ENCODE results near the gene BICRA.

Gene BICRA

DNA sequence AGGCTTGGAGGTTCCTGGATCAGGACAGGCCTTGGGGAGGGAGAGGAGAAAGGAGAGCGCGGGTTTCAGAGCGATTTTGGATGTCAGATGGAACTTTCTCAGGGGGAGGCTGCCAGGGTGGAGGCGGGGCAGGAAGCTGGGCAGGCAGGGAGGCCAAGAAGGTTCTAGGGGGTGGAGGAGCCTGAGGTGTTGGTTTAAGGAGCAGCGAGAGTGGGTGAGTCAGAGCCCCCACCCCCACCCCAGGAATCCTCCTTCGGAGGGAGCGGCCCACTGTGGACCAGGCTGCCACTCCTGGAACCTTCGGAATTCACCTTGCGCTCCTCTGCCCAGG is 120.5 kb downstream of the BICRA start:
- ChIA-PET CTCF (interaction anchor here (0.8 to 1.3 kb wide), 2 partner anchors 11 to 17 kb away, joined by 3 to 8 read pairs; partner anchors contain the start of gene EHD2), POLR2A (no interaction called here)
- no peak for DNase-seq (ENCODE audit: extremely low spot score)
- TF ChIP-seq HDGF (IDR thresholded peaks at IDR 0.05; ENCODE audit: borderline replicate concordance) = no peak
- TF ChIP-seq ARNT (IDR thresholded peaks at IDR 0.05) = no peak
- TF ChIP-seq LEF1 (IDR thresholded peaks at IDR 0.05; ENCODE audit: borderline replicate concordance) = no peak
- TF ChIP-seq FOXK2 (IDR thresholded peaks at IDR 0.05) = no peak
- no peak for TF ChIP-seq ELF4 (IDR thresholded peaks at IDR 0.05)
- no peak for TF ChIP-seq L3MBTL2 (conservative IDR thresholded peaks at IDR 0.05)
- no peak for TF ChIP-seq SP1 (IDR thresholded peaks at IDR 0.05)
- TF ChIP-seq FOXM1 (IDR thresholded peaks at IDR 0.05; ENCODE audit: borderline replicate concordance) = no peak
- no peak for TF ChIP-seq SUZ12 (IDR thresholded peaks at IDR 0.05)
- no peak for TF ChIP-seq CTBP1 (IDR thresholded peaks at IDR 0.05; ENCODE audit: borderline replicate concordance)
- no peak for TF ChIP-seq BHLHE40 (IDR thresholded peaks at IDR 0.05; ENCODE audit: borderline replicate concordance)
- no peak for TF ChIP-seq TARDBP (IDR thresholded peaks at IDR 0.05)
- no peak for TF ChIP-seq NFRKB (IDR thresholded peaks at IDR 0.05)
- TF ChIP-seq ZNF384 (IDR thresholded peaks at IDR 0.05) = no peak
- TF ChIP-seq FOXA1 (IDR thresholded peaks at IDR 0.05) = no peak
- TF ChIP-seq, protein P1, sequence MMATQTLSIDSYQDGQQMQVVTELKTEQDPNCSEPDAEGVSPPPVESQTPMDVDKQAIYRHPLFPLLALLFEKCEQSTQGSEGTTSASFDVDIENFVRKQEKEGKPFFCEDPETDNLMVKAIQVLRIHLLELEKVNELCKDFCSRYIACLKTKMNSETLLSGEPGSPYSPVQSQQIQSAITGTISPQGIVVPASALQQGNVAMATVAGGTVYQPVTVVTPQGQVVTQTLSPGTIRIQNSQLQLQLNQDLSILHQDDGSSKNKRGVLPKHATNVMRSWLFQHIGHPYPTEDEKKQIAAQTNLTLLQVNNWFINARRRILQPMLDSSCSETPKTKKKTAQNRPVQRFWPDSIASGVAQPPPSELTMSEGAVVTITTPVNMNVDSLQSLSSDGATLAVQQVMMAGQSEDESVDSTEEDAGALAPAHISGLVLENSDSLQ (IDR thresholded peaks at IDR 0.05) = no peak

DNA sequence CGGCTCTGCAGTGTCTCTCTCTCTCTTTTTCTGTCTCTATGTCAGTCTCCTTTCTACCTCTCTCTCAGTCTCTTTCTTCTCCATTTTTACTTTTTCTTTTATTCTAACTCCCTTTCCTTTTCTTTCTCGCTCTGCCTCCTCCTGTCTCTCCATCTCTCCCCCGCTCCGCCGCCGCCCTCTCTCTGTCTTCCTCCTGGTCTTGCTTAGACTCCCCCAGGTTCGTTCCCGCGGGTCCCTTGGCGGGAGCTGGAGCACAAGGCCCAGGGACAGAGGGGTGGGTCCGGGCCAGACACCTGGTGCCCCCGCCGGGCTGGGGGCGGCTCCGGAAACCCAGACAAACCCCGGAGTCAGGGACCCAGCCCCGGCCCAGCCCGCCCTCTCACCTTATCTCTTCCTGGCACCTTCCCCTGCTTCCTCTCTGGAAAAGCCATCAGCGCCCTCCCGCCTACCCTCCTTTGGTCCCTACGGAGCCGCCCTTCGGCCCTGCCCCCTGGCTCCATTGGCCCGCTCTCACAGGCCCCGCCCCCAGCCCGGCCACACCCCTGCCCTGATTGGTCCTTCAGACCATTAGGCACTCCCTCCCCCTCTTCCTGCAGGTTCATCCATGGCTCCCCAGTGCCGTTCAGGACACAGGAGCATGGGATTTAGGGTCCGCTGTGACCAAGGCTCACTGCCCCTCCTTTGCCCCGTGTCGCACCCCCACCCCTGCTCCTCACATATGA is 121.0 kb downstream of the BICRA start:
- ChIA-PET POLR2A (no interaction called here), CTCF (interaction anchor here (1.3 kb wide), 1 partner anchor 17 kb away, joined by 8 read pairs; the partner anchor contains the start of gene EHD2)
- TF ChIP-seq FOXM1 (IDR thresholded peaks at IDR 0.05; ENCODE audit: borderline replicate concordance) (no peak), NFRKB (IDR thresholded peaks at IDR 0.05) (no peak), HDGF (IDR thresholded peaks at IDR 0.05; ENCODE audit: borderline replicate concordance) (no peak), ZNF384 (IDR thresholded peaks at IDR 0.05) (no peak), SUZ12 (IDR thresholded peaks at IDR 0.05) (no peak), FOXK2 (IDR thresholded peaks at IDR 0.05) (no peak), ELF4 (IDR thresholded peaks at IDR 0.05) (no peak), BHLHE40 (IDR thresholded peaks at IDR 0.05; ENCODE audit: borderline replicate concordance) (no peak)
- DNase-seq (ENCODE audit: extremely low spot score) = peak; percentile 82

DNA sequence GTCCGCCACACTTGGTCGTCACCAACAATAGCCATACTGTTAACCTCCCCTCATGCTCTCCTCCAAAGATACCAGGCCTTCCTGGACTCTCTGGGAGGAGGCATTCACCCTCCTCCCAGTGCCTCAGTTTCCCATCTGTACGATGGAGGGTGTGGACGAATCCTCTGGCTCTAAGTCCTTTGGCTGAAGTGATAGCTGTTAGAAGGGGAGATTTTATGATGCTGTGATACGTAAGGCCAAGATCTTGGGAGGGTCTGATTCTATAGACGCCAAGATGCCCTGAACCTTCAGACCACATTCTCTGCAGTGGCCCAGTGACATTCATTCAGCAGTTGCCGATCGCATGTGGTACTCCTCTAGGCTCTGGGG is 121.6 kb downstream of the BICRA start:
- no peak for TF ChIP-seq SUZ12 (IDR thresholded peaks at IDR 0.05)
- TF ChIP-seq CTBP1 (IDR thresholded peaks at IDR 0.05; ENCODE audit: borderline replicate concordance) = no peak
- TF ChIP-seq, protein P1 (IDR thresholded peaks at IDR 0.05) = no peak
- TF ChIP-seq ZNF384 (IDR thresholded peaks at IDR 0.05) = no peak
- no peak for TF ChIP-seq NFRKB (IDR thresholded peaks at IDR 0.05)
- TF ChIP-seq FOXK2 (IDR thresholded peaks at IDR 0.05) = no peak
- TF ChIP-seq SP1 (IDR thresholded peaks at IDR 0.05) = no peak
- TF ChIP-seq HDGF (IDR thresholded peaks at IDR 0.05; ENCODE audit: borderline replicate concordance) = no peak
- TF ChIP-seq LEF1 (IDR thresholded peaks at IDR 0.05; ENCODE audit: borderline replicate concordance) = no peak
- no peak for TF ChIP-seq TARDBP (IDR thresholded peaks at IDR 0.05)
- no peak for TF ChIP-seq ELF4 (IDR thresholded peaks at IDR 0.05)
- no peak for TF ChIP-seq ARNT (IDR thresholded peaks at IDR 0.05)
- no peak for TF ChIP-seq FOXA1 (IDR thresholded peaks at IDR 0.05)
- TF ChIP-seq L3MBTL2 (conservative IDR thresholded peaks at IDR 0.05) = no peak
- no peak for TF ChIP-seq BHLHE40 (IDR thresholded peaks at IDR 0.05; ENCODE audit: borderline replicate concordance)
- TF ChIP-seq FOXM1 (IDR thresholded peaks at IDR 0.05; ENCODE audit: borderline replicate concordance) = no peak
- DNase-seq (ENCODE audit: extremely low spot score) = no peak
- ChIA-PET POLR2A (no interaction called here), CTCF (interaction anchor here (1.3 kb wide), 1 partner anchor 18 kb away, joined by 8 read pairs; the partner anchor contains the start of gene EHD2)

DNA sequence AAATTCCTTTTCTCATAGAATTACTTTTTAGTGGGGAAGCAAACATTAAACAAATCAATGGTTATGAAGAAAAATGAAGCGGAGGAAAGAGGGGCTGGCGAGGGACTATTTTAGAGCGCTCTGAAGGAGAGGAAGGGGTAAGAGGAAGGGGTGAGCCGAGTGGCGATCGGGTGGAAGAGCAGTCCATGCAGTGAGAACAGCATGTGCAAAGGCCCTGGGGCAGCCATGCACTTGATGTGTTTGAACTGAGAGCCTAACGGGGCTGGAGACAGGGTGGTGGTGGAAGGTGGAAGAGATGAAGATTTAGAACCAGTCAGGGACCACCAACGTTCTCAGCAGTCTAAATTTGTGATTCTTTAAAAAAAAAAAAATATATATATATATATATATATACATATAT is 122.0 kb downstream of the BICRA start:
- ChIA-PET CTCF (no interaction called here), POLR2A (no interaction called here)
- DNase-seq (ENCODE audit: extremely low spot score) = no peak
- no peak for TF ChIP-seq CTBP1 (IDR thresholded peaks at IDR 0.05; ENCODE audit: borderline replicate concordance)
- TF ChIP-seq, protein P1 (IDR thresholded peaks at IDR 0.05) = no peak
- no peak for TF ChIP-seq BHLHE40 (IDR thresholded peaks at IDR 0.05; ENCODE audit: borderline replicate concordance)

DNA sequence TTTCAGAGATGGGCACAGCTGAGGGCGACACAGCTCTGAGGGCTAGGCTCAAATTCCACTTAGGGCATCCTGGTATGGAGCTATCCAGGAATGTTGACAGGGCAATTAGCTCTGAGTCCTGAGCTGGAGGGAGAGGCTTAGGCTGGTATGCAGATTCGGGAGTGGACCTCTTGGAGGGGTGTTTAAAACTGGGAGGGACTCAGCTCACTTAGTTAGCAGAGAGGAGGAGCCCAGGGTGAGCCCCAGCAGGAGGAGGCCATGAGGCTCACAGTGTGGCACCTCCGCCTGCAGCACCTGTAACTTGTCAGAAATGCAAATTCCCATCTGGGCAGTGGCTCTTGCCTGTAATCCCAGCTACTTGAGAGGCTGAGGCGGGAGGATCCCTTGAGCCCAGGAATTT is 126.2 kb downstream of the BICRA start:
- ChIA-PET POLR2A (interaction anchor here (1.3 kb wide), 1 partner anchor 11 kb away, joined by 3 read pairs; no protein-coding TSS in a partner anchor), CTCF (no interaction called here)
- no peak for TF ChIP-seq ELF4 (IDR thresholded peaks at IDR 0.05)
- no peak for TF ChIP-seq CTBP1 (IDR thresholded peaks at IDR 0.05; ENCODE audit: borderline replicate concordance)
- no peak for TF ChIP-seq FOXM1 (IDR thresholded peaks at IDR 0.05; ENCODE audit: borderline replicate concordance)
- TF ChIP-seq LEF1 (IDR thresholded peaks at IDR 0.05; ENCODE audit: borderline replicate concordance) = no peak
- TF ChIP-seq, protein P1 (IDR thresholded peaks at IDR 0.05) = no peak
- no peak for TF ChIP-seq SUZ12 (IDR thresholded peaks at IDR 0.05)
- no peak for TF ChIP-seq ARNT (IDR thresholded peaks at IDR 0.05)
- no peak for TF ChIP-seq FOXK2 (IDR thresholded peaks at IDR 0.05)
- TF ChIP-seq TARDBP (IDR thresholded peaks at IDR 0.05) = no peak
- no peak for TF ChIP-seq SP1 (IDR thresholded peaks at IDR 0.05)
- no peak for TF ChIP-seq HDGF (IDR thresholded peaks at IDR 0.05; ENCODE audit: borderline replicate concordance)
- no peak for TF ChIP-seq L3MBTL2 (conservative IDR thresholded peaks at IDR 0.05)
- no peak for TF ChIP-seq BHLHE40 (IDR thresholded peaks at IDR 0.05; ENCODE audit: borderline replicate concordance)
- no peak for TF ChIP-seq NFRKB (IDR thresholded peaks at IDR 0.05)
- TF ChIP-seq FOXA1 (IDR thresholded peaks at IDR 0.05) = no peak
- no peak for TF ChIP-seq ZNF384 (IDR thresholded peaks at IDR 0.05)
- no peak for DNase-seq (ENCODE audit: extremely low spot score)
